Measurements from ENCODE around the gene CFAP61. TPM values are rescaled to one million over a fixed set of nuclear protein-coding genes. Genes with fewer than 3 reads are reported as not detected.

CFAP61 gene
- polyA plus RNA-seq, 1 experiment: not detected

DNA sequence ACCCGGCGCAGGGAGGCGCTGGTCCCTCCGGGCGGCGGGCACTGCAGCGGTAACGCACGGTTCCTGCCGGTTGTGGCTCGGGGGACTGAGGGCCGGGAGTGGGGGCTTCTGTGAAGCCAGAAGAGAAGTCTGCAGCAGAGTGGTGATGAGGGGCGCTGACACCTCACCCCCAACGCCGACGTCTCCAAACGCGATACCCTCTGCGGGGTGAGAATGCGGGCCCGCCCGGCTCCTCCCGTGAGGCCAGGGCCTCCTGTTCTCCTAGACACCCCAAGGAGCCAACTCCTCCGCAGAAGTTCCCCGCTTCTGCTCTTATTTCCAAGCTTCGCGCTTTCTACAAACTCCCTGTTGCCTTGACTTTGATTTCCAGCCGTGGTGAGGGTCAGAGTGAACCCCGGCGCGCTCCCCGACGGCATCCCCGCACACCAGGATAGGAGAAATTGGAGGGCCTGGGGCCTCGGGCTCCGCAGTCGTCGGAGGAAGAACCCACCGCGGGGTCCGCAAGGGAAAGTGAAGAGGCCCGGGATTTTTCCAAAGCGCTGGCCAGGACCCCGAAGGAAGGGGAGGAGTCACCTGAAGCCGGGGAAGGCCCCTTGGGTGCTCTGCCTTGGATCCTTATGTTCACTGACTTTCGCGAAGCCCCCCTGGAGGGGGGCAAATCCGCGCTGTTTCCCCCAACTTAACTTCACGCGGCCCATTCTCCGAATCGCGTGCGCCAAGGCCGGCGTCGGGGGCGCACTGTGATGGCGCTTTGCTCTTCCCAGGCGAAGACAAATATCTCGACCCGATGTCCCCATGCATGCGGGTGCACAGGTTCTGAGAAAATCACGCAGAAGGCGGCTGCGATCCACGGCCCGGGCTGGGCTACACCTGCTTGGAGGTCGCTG, 312.5 kb downstream of the CFAP61 start:
- Histone ChIP-seq H3K27me3 (ENCODE audit: control insufficient read depth, insufficient read depth, low read length) (peaks cover 74% of the 10 kb centered on the region), H3K4me3 (ENCODE audit: low read depth, low read length) (no peak overlapping the region), H3K27ac (ENCODE audit: low read depth, low read length) (no peak overlapping the region), H3K9me3 (ENCODE audit: control insufficient read depth, insufficient read depth, low read length) (peaks cover 13% of the 10 kb centered on the region; the same call in 1 of the 2 replicates)
- DNase-seq (ENCODE audit: low read depth, low spot score): no peak
- POLR2A ChIA-PET: no interaction called here
- CTCF ChIA-PET: no interaction called here
- TF ChIP-seq, protein P1, sequence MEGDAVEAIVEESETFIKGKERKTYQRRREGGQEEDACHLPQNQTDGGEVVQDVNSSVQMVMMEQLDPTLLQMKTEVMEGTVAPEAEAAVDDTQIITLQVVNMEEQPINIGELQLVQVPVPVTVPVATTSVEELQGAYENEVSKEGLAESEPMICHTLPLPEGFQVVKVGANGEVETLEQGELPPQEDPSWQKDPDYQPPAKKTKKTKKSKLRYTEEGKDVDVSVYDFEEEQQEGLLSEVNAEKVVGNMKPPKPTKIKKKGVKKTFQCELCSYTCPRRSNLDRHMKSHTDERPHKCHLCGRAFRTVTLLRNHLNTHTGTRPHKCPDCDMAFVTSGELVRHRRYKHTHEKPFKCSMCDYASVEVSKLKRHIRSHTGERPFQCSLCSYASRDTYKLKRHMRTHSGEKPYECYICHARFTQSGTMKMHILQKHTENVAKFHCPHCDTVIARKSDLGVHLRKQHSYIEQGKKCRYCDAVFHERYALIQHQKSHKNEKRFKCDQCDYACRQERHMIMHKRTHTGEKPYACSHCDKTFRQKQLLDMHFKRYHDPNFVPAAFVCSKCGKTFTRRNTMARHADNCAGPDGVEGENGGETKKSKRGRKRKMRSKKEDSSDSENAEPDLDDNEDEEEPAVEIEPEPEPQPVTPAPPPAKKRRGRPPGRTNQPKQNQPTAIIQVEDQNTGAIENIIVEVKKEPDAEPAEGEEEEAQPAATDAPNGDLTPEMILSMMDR (IDR thresholded peaks at IDR 0.05; ENCODE audit: low read depth, low read length): no peak

DNA sequence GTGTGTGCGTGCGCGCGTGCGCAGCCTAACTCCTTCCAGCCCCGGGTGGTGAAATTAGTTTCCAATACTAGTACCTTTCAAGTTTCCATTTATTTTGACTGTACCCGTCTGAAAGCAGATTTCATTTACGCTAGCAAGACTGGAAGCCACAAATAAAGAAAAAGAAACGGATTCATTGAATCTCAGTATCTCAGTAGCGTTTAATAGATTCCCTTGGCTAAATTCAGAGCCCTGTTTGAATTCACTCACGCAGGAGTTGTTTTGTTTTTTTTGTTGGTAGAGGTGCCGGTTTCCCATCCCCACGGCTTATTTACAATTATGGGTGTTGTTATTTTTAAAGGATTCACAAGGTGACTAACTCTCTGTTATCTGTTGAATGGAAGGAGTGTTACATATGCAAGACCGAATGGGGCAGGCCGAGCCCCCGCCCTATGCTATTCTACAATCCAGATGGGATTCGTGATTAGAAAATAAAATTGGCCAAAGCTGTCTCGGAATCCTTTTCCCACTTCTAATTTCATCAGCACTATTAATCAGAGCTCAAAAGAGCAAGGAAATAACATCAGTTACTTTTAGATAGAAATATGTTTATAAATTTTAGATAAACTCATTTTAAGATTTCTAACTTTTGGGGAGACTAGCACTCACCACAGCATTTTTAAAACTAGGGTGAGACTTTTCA, 313.3 kb downstream of the CFAP61 start:
- TF ChIP-seq, protein P1 (IDR thresholded peaks at IDR 0.05; ENCODE audit: low read depth, low read length): no peak
- DNase-seq (ENCODE audit: low read depth, low spot score): no peak
- POLR2A ChIA-PET: no interaction called here
- Histone ChIP-seq H3K9me3 (ENCODE audit: control insufficient read depth, insufficient read depth, low read length) (peaks cover 13% of the 10 kb centered on the region; the same call in 1 of the 2 replicates), H3K27ac (ENCODE audit: low read depth, low read length) (no peak overlapping the region), H3K4me3 (ENCODE audit: low read depth, low read length) (no peak overlapping the region), H3K27me3 (ENCODE audit: control insufficient read depth, insufficient read depth, low read length) (peaks cover 80% of the 10 kb centered on the region)
- CTCF ChIA-PET: interaction anchor here (1.4 kb wide), 1 partner anchor 229 kb away, joined by 3 read pairs; no protein-coding TSS in a partner anchor

DNA sequence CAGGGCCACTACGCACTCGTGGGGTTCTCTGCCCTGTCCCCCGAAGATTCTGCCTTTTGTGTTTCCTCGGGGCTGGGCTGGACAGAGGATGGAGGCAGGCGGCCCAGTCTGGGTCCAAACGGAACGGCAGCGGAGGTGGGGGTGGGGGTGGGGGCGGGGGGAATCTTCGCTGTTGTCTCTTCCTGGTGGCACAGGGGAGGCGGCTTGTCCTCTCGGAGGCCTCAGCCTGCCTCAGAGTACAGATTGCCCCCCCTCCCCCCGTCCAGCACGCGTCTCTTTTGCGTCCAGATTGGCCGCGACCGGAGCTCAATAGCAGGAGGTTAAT, 314.2 kb downstream of the CFAP61 start:
- ChIA-PET POLR2A (no interaction called here), CTCF (interaction anchor here (1.4 kb wide), 1 partner anchor 228 kb away, joined by 3 read pairs; no protein-coding TSS in a partner anchor)
- no peak overlapping the region for H3K27ac ChIP-seq (ENCODE audit: low read depth, low read length)
- peaks cover 13% of the 10 kb centered on the region; the same call in 1 of the 2 replicates for H3K9me3 ChIP-seq (ENCODE audit: control insufficient read depth, insufficient read depth, low read length)
- no peak for DNase-seq (ENCODE audit: low read depth, low spot score)
- H3K27me3 ChIP-seq (ENCODE audit: control insufficient read depth, insufficient read depth, low read length): peaks cover 81% of the 10 kb centered on the region
- TF ChIP-seq, protein P1 (IDR thresholded peaks at IDR 0.05; ENCODE audit: low read depth, low read length): no peak
- H3K4me3 ChIP-seq (ENCODE audit: low read depth, low read length): no peak overlapping the region

DNA sequence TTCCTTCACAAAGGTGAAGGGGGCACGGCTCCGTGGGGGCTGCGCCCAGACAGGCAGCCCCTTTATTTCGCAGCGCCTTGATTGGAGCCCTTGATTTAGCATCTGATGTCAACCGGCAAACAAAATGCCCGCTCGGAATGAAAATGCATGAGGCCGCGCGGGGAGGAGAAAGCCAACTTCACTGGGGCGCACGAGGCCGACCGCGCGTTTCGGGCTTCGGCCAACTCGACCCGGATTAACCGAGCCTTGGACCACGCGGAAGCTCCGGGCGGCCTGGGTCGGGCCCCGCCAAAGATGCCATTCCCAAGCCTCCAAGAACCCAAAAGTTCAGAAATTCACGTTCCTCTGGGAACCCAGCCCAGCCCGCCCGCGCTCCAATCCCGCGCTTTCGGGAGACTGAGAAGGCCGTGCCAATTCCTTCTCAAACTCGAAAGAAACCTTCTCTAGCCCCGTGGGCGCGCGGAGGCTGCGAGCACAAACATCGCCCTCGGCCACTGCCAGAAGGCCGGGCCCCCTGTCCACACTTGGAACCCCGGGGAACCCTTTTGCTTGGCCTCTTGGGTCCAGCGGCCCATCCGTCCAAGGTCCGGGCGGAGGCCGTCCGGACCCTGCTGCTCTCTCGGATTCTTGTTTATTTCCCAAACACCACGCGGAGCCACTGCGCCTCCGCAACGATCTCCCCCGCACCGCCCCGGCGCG, 314.7 kb downstream of the CFAP61 start:
- DNase-seq (ENCODE audit: low read depth, low spot score): no peak
- Histone ChIP-seq H3K27me3 (ENCODE audit: control insufficient read depth, insufficient read depth, low read length) (peaks cover 85% of the 10 kb centered on the region), H3K9me3 (ENCODE audit: control insufficient read depth, insufficient read depth, low read length) (peaks cover 13% of the 10 kb centered on the region; the same call in 1 of the 2 replicates), H3K4me3 (ENCODE audit: low read depth, low read length) (no peak overlapping the region), H3K27ac (ENCODE audit: low read depth, low read length) (no peak overlapping the region)
- TF ChIP-seq, protein P1 (IDR thresholded peaks at IDR 0.05; ENCODE audit: low read depth, low read length): no peak
- ChIA-PET CTCF (interaction anchor here (1.4 kb wide), 1 partner anchor 227 kb away, joined by 3 read pairs; no protein-coding TSS in a partner anchor), POLR2A (no interaction called here)

Measured in AG04450 (cell line).